EL (cell line): ENCODE measurements around the gene ANKRD62.
"Not testable (repeated sequence)": the region's sequence is repeated elsewhere in the genome, so short reads cannot be mapped to it uniquely, and the experiment has no call there.

Source experiments
- DNase-seq: peaks from one replicate; pipeline ENCODE4 v3.0.0-alpha.2; 2016

The ANKRD62 gene

DNA sequence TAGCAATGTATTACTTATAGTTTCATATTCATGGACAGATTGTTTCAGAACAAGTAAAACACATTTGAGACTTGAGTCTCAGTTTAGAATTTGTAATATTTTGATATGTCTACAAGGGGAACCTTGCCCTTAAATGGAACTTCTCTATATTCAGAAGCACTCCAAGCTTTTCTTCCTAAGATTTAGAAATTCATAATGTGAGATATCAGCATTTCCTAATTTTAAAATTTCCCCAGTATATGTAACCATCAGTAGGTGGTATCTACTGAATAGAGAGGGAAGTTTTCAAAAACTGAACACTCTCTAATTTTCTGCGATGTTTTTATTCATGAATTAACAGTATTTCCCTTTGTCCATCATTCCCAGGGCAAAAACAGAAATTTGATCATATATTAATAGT is 7.6 kb downstream of the ANKRD62 start:
- no peak for DNase-seq

DNA sequence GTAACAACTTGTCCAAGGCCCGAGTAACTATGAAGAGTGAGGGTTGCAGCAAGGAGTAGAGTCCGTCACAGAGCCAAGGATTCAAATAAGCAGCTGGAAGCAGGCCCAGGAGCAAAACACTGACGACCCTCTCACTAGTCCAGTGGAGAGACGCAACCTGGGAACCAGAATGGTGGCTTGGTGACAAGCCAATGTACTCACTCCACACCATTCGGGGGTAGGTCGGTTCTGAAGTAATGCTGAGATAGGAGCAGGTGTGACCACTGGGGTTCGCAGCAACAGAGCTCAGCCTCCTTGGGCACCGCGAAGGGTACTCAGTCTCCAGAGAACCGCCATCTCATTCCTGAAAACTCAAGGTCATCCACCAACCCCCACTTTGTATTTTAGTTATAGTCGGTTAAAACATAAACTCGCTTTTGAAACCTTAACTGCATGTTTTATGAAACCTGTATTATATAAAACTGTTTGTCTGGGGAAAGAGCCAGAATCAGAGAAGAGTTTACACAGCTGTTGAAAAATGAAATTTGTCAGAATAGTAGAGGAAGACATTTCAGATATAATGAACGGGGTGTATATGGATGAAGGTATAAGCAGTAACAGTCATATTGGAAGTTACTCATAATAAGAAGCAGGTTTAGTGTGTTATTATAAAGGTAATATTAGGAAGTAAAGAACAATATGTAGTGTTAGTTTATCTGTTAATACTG is 8.6 kb downstream of the ANKRD62 start:
- no peak for DNase-seq

DNA sequence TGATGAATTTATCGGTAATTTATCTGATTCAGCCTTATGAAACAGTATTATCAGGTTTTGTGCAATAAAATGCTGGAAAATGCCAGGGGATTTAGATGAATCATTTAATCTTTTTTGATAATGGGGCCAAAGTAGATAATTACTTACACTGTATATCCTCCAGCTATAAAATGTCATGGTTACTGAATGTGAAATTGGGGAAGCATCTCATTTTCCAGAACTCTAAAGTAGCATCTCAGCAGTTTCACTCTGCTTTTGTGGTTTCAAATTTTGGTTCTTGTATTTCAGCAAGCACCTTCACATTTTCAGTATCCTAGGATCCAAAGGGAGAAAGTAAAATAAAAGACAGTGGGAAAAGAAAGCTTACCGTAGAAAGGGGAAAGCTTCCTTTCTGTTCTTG is 12.8 kb downstream of the ANKRD62 start:
- DNase-seq: no peak

GRCh38 chr18:12109836-12110235 is 16.2 kb downstream of the ANKRD62 start:
- DNase-seq: no peak

DNA sequence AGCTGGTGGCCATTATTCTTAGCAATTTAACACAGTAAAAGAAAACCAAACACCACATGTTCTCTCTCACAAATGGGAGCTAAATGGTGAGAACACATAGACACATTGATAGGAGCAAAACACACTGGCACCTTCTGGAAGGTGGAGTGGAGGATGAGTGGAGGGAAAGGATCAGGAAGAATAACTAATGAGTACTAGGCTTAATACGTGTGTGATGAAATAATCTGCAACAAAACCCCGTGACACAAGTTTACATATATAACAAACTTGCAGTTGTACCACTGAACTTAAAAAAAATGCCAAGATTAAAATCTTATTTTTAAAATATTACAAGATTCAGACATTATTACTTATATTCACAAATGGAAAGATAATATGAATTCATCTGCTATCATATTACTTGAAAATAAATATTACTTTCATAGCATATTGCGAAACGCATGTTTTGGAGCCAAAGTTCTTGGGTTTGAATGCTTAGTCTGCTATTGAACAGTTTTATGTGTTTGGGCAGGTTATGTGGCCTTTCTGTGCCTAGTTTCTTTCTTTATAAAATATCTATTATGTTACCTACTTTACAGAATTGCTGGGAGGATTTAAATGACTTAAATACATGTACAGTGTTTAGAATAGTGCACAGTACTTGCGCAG is 20.5 kb downstream of the ANKRD62 start:
- DNase-seq: no peak

GRCh38 chr18:12119358-12119757 is 25.7 kb downstream of the ANKRD62 start:
- DNase-seq: no peak

GRCh38 chr18:12121175-12122042 is 27.8 kb downstream of the ANKRD62 start:
- DNase-seq: no peak

- DNase-seq: not testable (repeated sequence)
Observed at GRCh38 chr18:12122043-12122389, 28.4 kb downstream of the ANKRD62 start.

- not testable (repeated sequence) for DNase-seq
Observed at GRCh38 chr18:12127647-12128046, 34.0 kb downstream of the ANKRD62 start.

- DNase-seq: not testable (repeated sequence)
Observed at GRCh38 chr18:12138831-12139230, 45.2 kb downstream of the ANKRD62 start.

GRCh38 chr18:12140866-12141265 is 47.2 kb downstream of the ANKRD62 start:
- not testable (repeated sequence) for DNase-seq

DNA sequence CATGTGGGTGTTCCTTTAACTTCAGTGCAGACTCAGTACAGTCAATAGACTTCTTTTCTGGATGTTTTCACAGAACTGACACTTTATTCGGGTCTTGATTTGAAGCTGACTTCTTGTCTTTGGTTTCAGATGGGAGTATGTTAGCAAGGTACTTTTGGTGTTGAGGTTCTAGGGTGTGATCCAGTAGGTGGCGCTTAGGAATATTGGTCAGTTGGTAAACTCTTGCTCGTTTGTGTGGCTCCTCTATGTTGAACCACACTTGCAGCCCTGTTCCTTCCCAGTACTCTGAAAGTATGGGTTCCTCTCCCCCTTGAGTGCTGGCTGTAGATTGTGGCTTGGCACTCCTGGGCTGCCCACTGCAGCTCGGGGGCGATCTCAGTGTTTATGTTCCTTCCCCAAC is 48.1 kb downstream of the ANKRD62 start:
- DNase-seq: not testable (repeated sequence)

DNA sequence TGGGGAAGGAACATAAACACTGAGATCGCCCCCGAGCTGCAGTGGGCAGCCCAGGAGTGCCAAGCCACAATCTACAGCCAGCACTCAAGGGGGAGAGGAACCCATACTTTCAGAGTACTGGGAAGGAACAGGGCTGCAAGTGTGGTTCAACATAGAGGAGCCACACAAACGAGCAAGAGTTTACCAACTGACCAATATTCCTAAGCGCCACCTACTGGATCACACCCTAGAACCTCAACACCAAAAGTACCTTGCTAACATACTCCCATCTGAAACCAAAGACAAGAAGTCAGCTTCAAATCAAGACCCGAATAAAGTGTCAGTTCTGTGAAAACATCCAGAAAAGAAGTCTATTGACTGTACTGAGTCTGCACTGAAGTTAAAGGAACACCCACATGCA is 55.8 kb downstream of the ANKRD62 start:
- not testable (repeated sequence) for DNase-seq

GRCh38 chr18:12154361-12154760 is 60.7 kb downstream of the ANKRD62 start:
- no peak for DNase-seq

GRCh38 chr18:12155996-12156395 is 62.4 kb downstream of the ANKRD62 start:
- no peak for DNase-seq

GRCh38 chr18:12159446-12159845 is 65.8 kb downstream of the ANKRD62 start:
- peak; percentile 67 for DNase-seq

- DNase-seq: no peak
Observed at GRCh38 chr18:12162786-12163185, 69.1 kb downstream of the ANKRD62 start.

DNA sequence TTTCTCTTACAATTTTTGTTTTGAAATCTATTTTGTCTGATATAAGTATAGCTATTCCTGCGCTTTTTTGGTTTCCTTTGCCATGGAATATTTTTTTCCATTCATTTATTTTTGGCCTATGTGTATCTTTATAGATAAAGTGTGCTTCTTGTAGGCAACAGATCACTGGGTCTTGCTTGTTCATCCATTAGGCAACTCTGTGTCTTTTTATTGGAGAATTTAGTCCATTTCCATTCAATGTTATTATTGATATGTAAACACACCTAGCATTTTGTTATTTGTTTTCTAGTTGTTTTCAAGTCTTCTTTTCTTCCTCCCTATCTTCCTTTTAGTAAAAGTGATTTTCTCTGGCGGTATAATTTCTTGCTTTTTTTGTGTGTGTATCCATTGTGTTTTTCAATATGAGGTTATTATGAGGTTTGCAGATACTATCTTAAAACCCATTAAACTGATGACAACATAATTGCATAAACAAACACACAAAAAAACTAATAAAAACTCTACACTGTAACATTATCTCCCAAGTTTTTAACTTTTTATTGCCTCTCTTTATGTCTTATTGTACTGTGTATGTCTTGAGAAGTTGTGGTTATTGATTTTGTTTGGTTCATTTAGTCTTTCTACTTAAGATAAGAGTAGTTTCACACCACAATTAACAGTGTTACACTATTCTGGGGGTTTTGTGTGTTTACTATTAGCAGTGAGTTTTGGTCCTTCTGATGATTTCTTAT is 71.6 kb downstream of the ANKRD62 start:
- no peak for DNase-seq
